ENCODE data around the gene SLC17A4. TPM values are rescaled to one million over a fixed set of nuclear protein-coding genes. Genes with fewer than 3 reads are reported as not detected.

Gene SLC17A4
- total RNA-seq, 2 experiments from 2014 or later = not detected

GRCh38 chr6:25830458-25830857 lies 75.9 kb downstream of the SLC17A4 start:
- H3K4me1 Mint-ChIP-seq (ENCODE audit: low read depth) = peaks cover 3% of the 10 kb centered on the region
- peaks cover 4% of the 10 kb centered on the region for H3K9me3 Mint-ChIP-seq
- DNase-seq (no peak), ATAC-seq (no peak)
- no peak for TF ChIP-seq CTCF (IDR thresholded peaks at IDR 0.05)
- POLR2A ChIA-PET = no interaction called here
- no peaks in the 10 kb centered on the region for H3K36me3 Mint-ChIP-seq (ENCODE audit: low read depth)
- CTCF ChIA-PET = no interaction called here
- no peak overlapping the region for H3K4me3 Mint-ChIP-seq
- H3K27me3 Mint-ChIP-seq = peaks cover 13% of the 10 kb centered on the region
- intact Hi-C loops (cut with micrococcal nuclease) = no loop called here
- no peak overlapping the region for H3K27ac Mint-ChIP-seq

Other genes starting within 250 kb of the SLC17A4 start
- not detected for gene SCGN, start 102.5 kb upstream of the SLC17A4 start, total RNA-seq
- gene SLC17A1, start 77.3 kb downstream of the SLC17A4 start, total RNA-seq = not detected
- not detected for gene SLC17A3, start 119.5 kb downstream of the SLC17A4 start, total RNA-seq
- not detected for gene SLC17A2, start 175.9 kb downstream of the SLC17A4 start, total RNA-seq
- 1 to 10 TPM; 8.0 to 8.3 TPM for gene TRIM38, start 208.1 kb downstream of the SLC17A4 start, total RNA-seq